CD4-positive, alpha-beta T cell treated with Interleukin-2 at 100 ng/mL for 4 hours (primary cell): Measurements from ENCODE around the gene SLC35G4.
"Not testable (repeated sequence)": the region's sequence is repeated elsewhere in the genome, so short reads cannot be mapped to it uniquely, and the experiment has no call there.

Source experiments
- DNase-seq: peaks from one replicate; pipeline ENCODE4 v3.0.0-alpha.2; 2020; ENCODE audit warnings: low spot score

The SLC35G4 gene

GRCh38 chr18:11609488-11609887, at the start of gene SLC35G4:
TSS of gene SLC35G4 (plus strand) at chr18:11609596. CDS start at chr18:11609596, 0 bp downstream.
- DNase-seq = not testable (repeated sequence)

GRCh38 chr18:11561293-11561692, 48.1 kb upstream of the SLC35G4 start:
- no peak for DNase-seq

- no peak for DNase-seq
These were observed 43.7 kb upstream of the SLC35G4 start for GRCh38 chr18:11565716-11566115.

GRCh38 chr18:11566236-11566965, 43.0 kb upstream of the SLC35G4 start:
- no peak for DNase-seq

- DNase-seq = no peak
These were observed 42.0 kb upstream of the SLC35G4 start for GRCh38 chr18:11567396-11567795.

GRCh38 chr18:11570073-11570588, 39.3 kb upstream of the SLC35G4 start:
- no peak for DNase-seq

GRCh38 chr18:11570769-11571412, 38.5 kb upstream of the SLC35G4 start:
- DNase-seq = no peak

- DNase-seq = no peak
These were observed 37.2 kb upstream of the SLC35G4 start for GRCh38 chr18:11572201-11572600.

- no peak for DNase-seq
These were observed 34.9 kb upstream of the SLC35G4 start for GRCh38 chr18:11574545-11574944.

GRCh38 chr18:11577271-11578112, 31.9 kb upstream of the SLC35G4 start:
- no peak for DNase-seq

- no peak for DNase-seq
These were observed 30.6 kb upstream of the SLC35G4 start for GRCh38 chr18:11578799-11579198.

GRCh38 chr18:11579916-11580315, 29.5 kb upstream of the SLC35G4 start:
- no peak for DNase-seq

- no peak for DNase-seq
These were observed 28.1 kb upstream of the SLC35G4 start for GRCh38 chr18:11581286-11581685.

GRCh38 chr18:11585596-11585995, 23.8 kb upstream of the SLC35G4 start:
- DNase-seq = no peak

GRCh38 chr18:11586896-11587295, 22.5 kb upstream of the SLC35G4 start:
- no peak for DNase-seq

- DNase-seq = no peak
These were observed 22.0 kb upstream of the SLC35G4 start for GRCh38 chr18:11587432-11587831.

GRCh38 chr18:11587846-11588245, 21.6 kb upstream of the SLC35G4 start:
- no peak for DNase-seq

GRCh38 chr18:11591957-11592356, 17.4 kb upstream of the SLC35G4 start:
- no peak for DNase-seq

GRCh38 chr18:11600321-11600720, 9.1 kb upstream of the SLC35G4 start:
- no peak for DNase-seq

- DNase-seq = no peak
These were observed 1.5 kb upstream of the SLC35G4 start for GRCh38 chr18:11607906-11608305.

GRCh38 chr18:11608618-11609017, 778 bp upstream of the SLC35G4 start:
- not testable (repeated sequence) for DNase-seq

- not testable (repeated sequence) for DNase-seq
These were observed 3.7 kb downstream of the SLC35G4 start for GRCh38 chr18:11613073-11613472.
